ENCODE data around the gene TMEM30B. TPM values are rescaled to one million over a fixed set of nuclear protein-coding genes. Genes with fewer than 3 reads are reported as not detected.
A peak's percentile ranks its signal among the peaks of the same experiment; 100 is the strongest.
"Not testable (repeated sequence)": the region's sequence is repeated elsewhere in the genome, so short reads cannot be mapped to it uniquely, and the experiment has no call there.

Gene TMEM30B
- total RNA-seq, 1 experiment from 2014 or later: not detected

DNA sequence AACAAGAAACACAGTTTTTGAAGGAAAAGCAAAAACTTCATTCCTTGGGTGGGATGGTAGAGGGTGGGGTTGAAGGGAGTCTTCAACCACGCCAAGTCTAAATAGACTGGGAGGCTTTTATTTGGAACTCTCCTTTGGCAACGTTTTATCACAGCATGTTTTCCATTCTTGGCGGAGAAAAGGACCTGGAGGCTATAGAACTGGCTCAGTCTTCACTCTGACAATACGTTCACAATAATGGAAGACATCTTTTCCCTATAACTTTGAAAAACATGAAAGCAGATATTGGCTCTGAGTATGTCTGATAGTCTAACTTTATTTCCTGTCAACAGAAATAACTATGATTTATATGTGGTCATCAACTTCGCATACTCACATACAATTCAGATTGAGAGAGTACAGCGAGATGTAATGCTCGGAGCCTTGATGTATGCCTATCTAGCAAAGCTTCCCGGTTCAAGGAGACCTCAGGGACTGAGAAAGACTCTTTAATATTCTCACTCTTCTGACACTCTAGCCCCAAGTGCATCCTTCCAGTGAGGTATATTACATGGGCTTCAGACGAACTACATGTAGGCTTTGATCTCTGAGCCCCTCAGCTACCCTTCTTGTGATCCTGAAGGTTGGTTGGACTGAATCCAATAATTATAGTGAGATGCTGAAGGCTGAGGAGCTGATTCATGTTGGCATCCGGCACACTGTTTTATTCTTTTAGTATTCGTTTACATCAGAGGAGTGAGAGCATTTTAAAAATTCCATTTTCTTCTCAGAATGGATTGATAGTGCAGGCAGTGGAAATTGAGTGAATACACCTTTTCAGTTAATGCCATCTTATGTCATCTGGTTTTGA lies 14.0 kb downstream of the TMEM30B start:
- DNase-seq (ENCODE audit: low spot score): no peak

- no peak for DNase-seq (ENCODE audit: low spot score)
Measured at GRCh38 chr14:61266436-61266835, 14.7 kb downstream of the TMEM30B start.

- DNase-seq (ENCODE audit: low spot score): no peak
Measured at GRCh38 chr14:61264651-61265050, 16.5 kb downstream of the TMEM30B start.

GRCh38 chr14:61264010-61264571 lies 17.0 kb downstream of the TMEM30B start:
- DNase-seq (ENCODE audit: low spot score): no peak

DNA sequence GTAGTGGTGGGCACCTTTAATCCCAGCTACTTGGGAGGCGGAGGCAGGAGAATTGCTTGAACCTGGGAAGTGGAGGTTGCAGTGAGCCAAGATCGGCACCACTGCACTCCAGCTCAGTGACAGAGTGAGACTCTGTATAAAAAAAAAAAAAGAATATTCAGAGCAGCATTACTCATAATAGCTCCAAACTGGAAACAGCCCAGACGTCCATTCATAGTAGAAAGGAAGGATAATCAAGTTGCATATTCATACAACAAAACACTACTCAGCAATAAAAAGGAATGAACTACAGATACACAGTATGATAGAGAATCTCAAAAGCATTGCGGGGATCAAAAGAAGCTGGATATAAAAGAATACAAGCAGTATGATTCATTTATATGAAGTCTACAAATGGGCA lies 19.1 kb downstream of the TMEM30B start:
- no peak for DNase-seq (ENCODE audit: low spot score)

DNA sequence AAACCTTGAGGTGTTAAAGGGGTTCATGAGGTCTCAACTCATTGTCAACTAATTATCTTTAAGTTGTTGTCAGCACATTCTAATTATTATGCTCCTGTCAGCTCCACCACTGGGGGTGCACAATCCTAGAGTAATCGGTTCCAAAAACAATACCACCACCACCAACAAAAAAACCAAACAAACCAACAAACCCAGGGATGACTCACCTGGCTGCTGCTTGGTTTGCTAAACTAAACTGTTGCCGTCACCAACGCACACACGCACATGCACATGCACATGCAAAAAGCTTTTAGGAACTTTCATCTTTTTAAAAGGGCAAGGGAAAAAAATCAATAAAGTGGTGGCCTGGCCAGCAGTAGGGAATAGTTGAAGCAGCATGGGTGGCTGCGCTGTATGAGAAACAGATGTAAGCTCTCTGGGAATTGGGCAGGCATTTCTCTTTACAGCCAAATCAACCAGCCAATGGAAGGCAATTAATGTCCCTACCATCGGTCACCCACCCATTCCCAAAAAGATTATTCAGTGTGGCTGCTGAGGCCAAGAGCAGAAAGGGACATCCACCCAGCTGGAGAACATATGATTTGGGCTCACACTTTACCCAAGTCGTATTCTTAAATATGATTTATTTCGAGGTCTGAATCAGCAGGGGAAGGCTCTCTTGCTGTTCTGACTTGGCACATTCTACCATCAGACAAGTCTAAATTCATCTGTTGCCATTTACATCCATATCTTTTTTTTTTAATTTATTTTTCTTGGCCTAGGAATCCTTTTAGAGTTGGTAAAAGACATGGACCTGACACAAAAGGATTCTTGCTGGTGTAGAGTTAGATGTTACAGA lies 20.0 kb downstream of the TMEM30B start:
- peak; percentile 14 for DNase-seq (ENCODE audit: low spot score)

DNA sequence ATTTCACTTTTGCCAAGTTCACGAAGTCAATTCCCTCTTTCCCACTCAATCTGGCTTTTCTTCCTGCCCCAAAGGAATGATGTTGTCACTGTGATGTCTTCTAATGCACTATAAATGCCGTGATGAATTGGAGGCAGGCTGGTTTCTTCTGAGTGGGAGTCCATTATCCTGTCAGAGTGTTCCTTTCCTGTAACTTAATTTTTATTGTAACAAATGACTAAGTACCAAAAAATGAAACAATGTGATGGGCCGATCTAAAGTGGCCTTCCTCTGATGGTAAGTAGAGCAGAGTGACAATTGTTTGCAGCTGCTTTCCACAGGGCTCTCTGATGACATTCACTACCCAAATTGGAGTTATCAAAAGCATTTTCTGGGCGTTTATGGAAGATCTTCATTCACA lies 22.2 kb downstream of the TMEM30B start:
- peak; percentile 41 for DNase-seq (ENCODE audit: low spot score)

GRCh38 chr14:61257469-61258057 lies 23.6 kb downstream of the TMEM30B start:
- DNase-seq (ENCODE audit: low spot score): no peak

- DNase-seq (ENCODE audit: low spot score): no peak
Measured at GRCh38 chr14:61256826-61257468, 24.2 kb downstream of the TMEM30B start.

- no peak for DNase-seq (ENCODE audit: low spot score)
Measured at GRCh38 chr14:61255968-61256367, 25.2 kb downstream of the TMEM30B start.

GRCh38 chr14:61254808-61255526 lies 26.2 kb downstream of the TMEM30B start:
- no peak for DNase-seq (ENCODE audit: low spot score)

DNA sequence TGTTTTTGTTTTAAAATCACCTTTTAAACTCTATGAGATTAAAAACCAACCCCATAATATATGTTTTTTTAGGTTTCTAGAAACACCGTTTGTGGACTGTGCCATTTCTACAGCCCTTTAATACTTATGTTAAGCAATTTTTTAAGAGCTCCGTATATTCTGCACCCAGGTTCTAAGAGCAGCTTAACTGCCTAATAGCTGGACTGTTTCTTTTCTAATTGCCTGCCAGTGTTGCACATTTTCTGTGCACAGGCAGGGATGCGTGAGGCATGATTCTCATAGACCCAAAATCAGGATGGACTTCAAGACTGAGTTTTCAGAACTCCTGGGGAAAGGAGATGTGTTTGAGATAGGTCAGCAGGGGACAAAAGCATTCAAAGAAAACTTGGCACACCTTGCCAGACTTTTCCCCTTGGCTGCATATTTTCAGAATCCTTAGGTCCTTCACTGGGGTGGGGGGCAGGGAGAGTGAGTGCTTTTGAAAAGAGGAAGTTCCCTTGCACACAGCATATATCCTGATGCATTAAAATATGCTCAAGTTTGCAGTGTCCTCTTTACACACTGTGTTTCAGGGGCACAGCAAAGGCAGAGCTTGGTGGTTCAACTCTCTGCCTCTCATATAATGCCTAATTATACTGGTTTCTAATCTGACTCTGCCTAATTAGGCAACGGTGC lies 27.9 kb downstream of the TMEM30B start:
- no peak for DNase-seq (ENCODE audit: low spot score)

DNA sequence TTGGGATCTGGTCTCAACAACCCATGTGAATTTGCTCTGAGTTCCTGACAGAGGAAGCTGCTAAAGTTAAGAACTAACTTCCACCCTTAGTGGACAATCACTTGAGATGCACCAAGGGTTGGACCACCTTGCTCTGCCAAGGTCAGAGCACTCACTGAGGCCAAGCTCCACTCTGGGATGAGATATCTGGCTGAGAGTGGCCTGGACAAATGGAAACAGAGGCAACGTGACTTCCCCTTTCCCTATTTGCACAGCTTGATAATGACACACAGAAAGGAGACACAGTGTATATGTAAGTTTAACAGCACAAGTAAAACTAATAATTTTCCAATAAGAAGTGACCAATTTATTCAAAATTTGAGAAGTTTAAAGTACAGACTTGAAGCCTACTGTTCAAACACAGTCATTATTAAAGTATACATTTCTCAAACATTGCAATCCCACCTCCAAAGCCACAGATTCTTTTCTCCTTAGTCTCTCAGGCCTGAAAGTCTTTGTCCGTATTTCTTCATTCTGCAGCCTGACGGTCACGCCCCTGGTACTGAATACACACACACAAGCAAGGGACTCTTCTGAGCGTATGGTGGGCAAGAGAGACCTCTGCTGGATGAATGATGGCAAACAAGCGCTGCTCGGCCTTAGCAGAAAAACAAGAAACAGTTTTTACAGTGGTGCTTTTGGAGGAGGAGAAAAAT lies 28.6 kb downstream of the TMEM30B start:
- DNase-seq (ENCODE audit: low spot score): peak; percentile 79

- no peak for DNase-seq (ENCODE audit: low spot score)
Measured at GRCh38 chr14:61250063-61250462, 31.1 kb downstream of the TMEM30B start.

- DNase-seq (ENCODE audit: low spot score): no peak
Measured at GRCh38 chr14:61247935-61248334, 33.2 kb downstream of the TMEM30B start.

- no peak for DNase-seq (ENCODE audit: low spot score)
Measured at GRCh38 chr14:61246721-61247120, 34.4 kb downstream of the TMEM30B start.

- DNase-seq (ENCODE audit: low spot score): no peak
Measured at GRCh38 chr14:61244009-61244408, 37.1 kb downstream of the TMEM30B start.

- DNase-seq (ENCODE audit: low spot score): no peak
Measured at GRCh38 chr14:61240206-61240605, 40.9 kb downstream of the TMEM30B start.

DNA sequence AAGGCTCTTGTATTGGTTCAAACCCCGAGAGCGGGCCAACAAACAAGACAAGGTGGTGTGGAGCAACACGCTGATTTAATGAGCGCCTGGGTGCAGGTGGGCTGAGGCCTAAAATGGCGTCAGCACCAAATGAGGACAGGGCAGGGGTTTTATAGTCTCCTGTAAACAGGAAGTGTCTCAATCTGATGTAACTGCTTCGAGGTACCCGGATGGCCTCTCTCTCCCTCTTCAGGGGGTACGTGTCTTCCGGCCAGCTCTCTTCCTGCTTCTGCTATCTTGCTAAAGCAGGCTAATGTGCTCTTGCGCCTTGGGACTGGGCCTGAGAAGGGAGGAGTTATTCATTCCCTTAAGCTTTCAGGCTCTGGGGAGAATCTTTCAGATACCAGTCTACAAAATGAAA lies 41.9 kb downstream of the TMEM30B start:
- DNase-seq (ENCODE audit: low spot score): not testable (repeated sequence)
